Neural cell (in vitro differentiated cells): ENCODE data around the gene CDK11B. TPM values are rescaled to one million over a fixed set of nuclear protein-coding genes. Genes with fewer than 3 reads are reported as not detected.

Experiments
- H2AFZ ChIP-seq: fragments of 200-600, 300-800 bp; sonication (generic), shearing (Covaris generic); 2 replicates; pipeline ENCODE4 v1.6.0; 2014; ENCODE audit warnings: low read depth, mild to moderate bottlenecking, antibody characterized with exemption, low read length, moderate library complexity
- H3F3A ChIP-seq: fragments of 200-600 bp; shearing (Covaris generic); 2 replicates; pipeline ENCODE4 v1.6.1; 2016; ENCODE audit warnings: mild to moderate bottlenecking, moderate library complexity, mixed read lengths, antibody characterized with exemption, low read length; ENCODE audit not compliant: insufficient read depth, poor library complexity, severe bottlenecking
- H3K27ac ChIP-seq: fragments of 200-600, 300-800 bp; sonication (generic), shearing (Covaris generic); 2 replicates; pipeline ENCODE4 v1.5.1; 2014; ENCODE audit warnings: mild to moderate bottlenecking, low read length, moderate library complexity
- H3K27me3 ChIP-seq: fragments of 300-800, 200-600 bp; sonication (generic), shearing (Covaris generic); 2 replicates; pipeline ENCODE4 v1.6.0; 2014; ENCODE audit warnings: mild to moderate bottlenecking, low read depth, low read length, moderate library complexity; ENCODE audit not compliant: insufficient read depth
- H3K36me3 ChIP-seq: fragments of 300-800, 200-600 bp; sonication (generic), shearing (Covaris generic); 2 replicates; pipeline ENCODE4 v1.5.1; 2014; ENCODE audit warnings: mild to moderate bottlenecking, antibody characterized with exemption, low read length, moderate library complexity; ENCODE audit not compliant: insufficient read depth
- H3K4me2 ChIP-seq: fragments of 300-800, 200-600 bp; sonication (generic), shearing (Covaris generic); 2 replicates; pipeline ENCODE4 v1.6.0; 2014; ENCODE audit warnings: mild to moderate bottlenecking, low read length
- H3K4me3 ChIP-seq: fragments of 300-800, 200-600 bp; sonication (generic), shearing (Covaris generic); 2 replicates; pipeline ENCODE4 v1.5.1; 2014; ENCODE audit warnings: mild to moderate bottlenecking, low read length, moderate library complexity
- H3K79me2 ChIP-seq: fragments of 200-600 bp; shearing (Covaris generic); replicated peaks from 2 replicates; pipeline ENCODE4 v1.6.0; 2014; ENCODE audit warnings: mild to moderate bottlenecking, low read length, moderate library complexity; ENCODE audit not compliant: insufficient read depth
- H3K9ac ChIP-seq: fragments of 300-800, 200-600 bp; sonication (generic), shearing (Covaris generic); 2 replicates; pipeline ENCODE4 v1.6.1; 2016; ENCODE audit warnings: mild to moderate bottlenecking, low read length, mixed read lengths
- H3K9me2 ChIP-seq: fragments of 200-600 bp; shearing (Covaris generic); 2 replicates; pipeline ENCODE4 v1.6.1; 2016; ENCODE audit warnings: mild to moderate bottlenecking, low read length, mixed read lengths; ENCODE audit not compliant: insufficient read depth
- H3K9me3 ChIP-seq: fragments of 200-600, 300-800 bp; sonication (generic), shearing (Covaris generic); 2 replicates; pipeline ENCODE4 v1.6.1; 2016; ENCODE audit warnings: mild to moderate bottlenecking, mixed run types, low read length, moderate library complexity, mixed read lengths
- H4K20me1 ChIP-seq: fragments of 200-600 bp; shearing (Covaris generic); 2 replicates; pipeline ENCODE4 v1.6.1; 2016; ENCODE audit warnings: mild to moderate bottlenecking, mixed run types; ENCODE audit not compliant: insufficient read depth
- EP300 ChIP-seq: fragments of 450-650 bp; conservative IDR thresholded peaks from 2 replicates; pipeline ENCODE4 v1.6.1; 2014; ENCODE audit warnings: antibody characterized with exemption, mild to moderate bottlenecking, moderate library complexity; ENCODE audit not compliant: poor library complexity, severe bottlenecking
- EZH2 ChIP-seq: fragments of 200-600, 300-800 bp; shearing (Covaris generic), sonication (generic); IDR thresholded peaks from 2 replicates; pipeline ENCODE4 v1.6.1; 2014; ENCODE audit warnings: antibody characterized with exemption, low read length, borderline replicate concordance, mild to moderate bottlenecking; ENCODE audit not compliant: insufficient read depth, poor library complexity, severe bottlenecking
- MXI1 ChIP-seq: fragments of 450-650 bp; conservative IDR thresholded peaks from 2 replicates; pipeline ENCODE4 v1.6.1; 2014; ENCODE audit warnings: antibody characterized with exemption, mild to moderate bottlenecking; ENCODE audit not compliant: poor library complexity, severe bottlenecking
- POLR2AphosphoS5 ChIP-seq: IDR thresholded peaks from 2 replicates; pipeline ENCODE4 v1.6.1; 2012
- RAD21 ChIP-seq: fragments of 450-650 bp; conservative IDR thresholded peaks from 2 replicates; pipeline ENCODE4 v1.6.1; 2014; ENCODE audit warnings: antibody characterized with exemption, mild to moderate bottlenecking, moderate library complexity
- SMC3 ChIP-seq: fragments of 450-650 bp; conservative IDR thresholded peaks from 2 replicates; pipeline ENCODE4 v1.6.1; 2014; ENCODE audit warnings: antibody characterized with exemption, mild to moderate bottlenecking, moderate library complexity; ENCODE audit not compliant: poor library complexity
- TAF1 ChIP-seq: IDR thresholded peaks from 2 replicates; pipeline ENCODE4 v1.6.1; 2012; ENCODE audit warnings: low read depth
- polyA plus RNA-seq: library from polyadenylated mRNA; depleted of rRNA; stranded (reverse); fragments of >200 nt; gene quantifications from 2 replicates; pipeline ENCODE4 v1.2.3, GENCODE V29; 2014
- TF ChIP-seq, protein P1 (sequence below): IDR thresholded peaks from 2 replicates; pipeline ENCODE4 v1.6.1; 2012; ENCODE audit warnings: borderline replicate concordance
- TF ChIP-seq, protein P2 (sequence below): fragments of 450-650 bp; IDR thresholded peaks from 2 replicates; pipeline ENCODE4 v1.5.1; 2014; ENCODE audit warnings: antibody characterized with exemption, mild to moderate bottlenecking, moderate library complexity; ENCODE audit not compliant: poor library complexity, severe bottlenecking

Gene CDK11B
- polyA plus RNA-seq, 1 donor from 2014 or later, result 9.6 TPM

DNA sequence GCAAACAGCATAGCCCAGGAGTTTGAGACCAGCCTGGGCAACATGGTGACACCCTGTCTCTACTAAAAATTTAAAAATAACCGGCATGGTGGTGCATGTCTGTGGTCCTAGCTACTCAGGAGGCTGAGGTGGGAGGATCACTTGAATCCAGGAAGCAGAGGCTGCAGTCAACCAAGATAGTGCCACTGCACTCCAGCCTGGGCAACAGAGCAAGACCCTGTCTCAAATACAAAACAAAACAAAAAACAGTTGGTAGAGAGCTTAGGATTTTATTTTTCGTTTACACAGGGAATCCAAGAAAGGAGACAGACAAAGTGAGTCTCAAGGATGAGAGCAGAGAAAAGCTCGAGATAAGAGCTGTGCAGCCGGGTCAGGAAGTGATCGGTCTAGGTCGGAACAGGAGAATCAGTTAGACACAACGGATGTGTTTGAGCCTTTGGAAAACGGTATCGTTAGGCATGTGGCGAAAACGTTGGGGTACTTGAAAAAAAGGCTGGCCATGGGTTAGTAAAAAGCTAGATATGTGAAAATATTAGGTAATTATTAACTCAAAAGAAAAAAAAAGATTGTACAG, 45.2 kb downstream of the CDK11B start:
- Histone ChIP-seq H4K20me1 (no peaks in the 10 kb centered on the region), H3F3A (no peaks in the 10 kb centered on the region), H3K9ac (peak overlapping the region; percentile 99), H3K79me2 (peaks cover 13% of the 10 kb centered on the region), H3K4me3 (peak overlapping the region; percentile 100), H3K9me3 (no peaks in the 10 kb centered on the region), H3K27ac (no peak overlapping the region), H3K4me2 (peak overlapping the region; percentile 64), H2AFZ (no peak overlapping the region), H3K36me3 (no peaks in the 10 kb centered on the region), H3K27me3 (no peaks in the 10 kb centered on the region), H3K9me2 (no peaks in the 10 kb centered on the region)
- TF ChIP-seq, protein P1, sequence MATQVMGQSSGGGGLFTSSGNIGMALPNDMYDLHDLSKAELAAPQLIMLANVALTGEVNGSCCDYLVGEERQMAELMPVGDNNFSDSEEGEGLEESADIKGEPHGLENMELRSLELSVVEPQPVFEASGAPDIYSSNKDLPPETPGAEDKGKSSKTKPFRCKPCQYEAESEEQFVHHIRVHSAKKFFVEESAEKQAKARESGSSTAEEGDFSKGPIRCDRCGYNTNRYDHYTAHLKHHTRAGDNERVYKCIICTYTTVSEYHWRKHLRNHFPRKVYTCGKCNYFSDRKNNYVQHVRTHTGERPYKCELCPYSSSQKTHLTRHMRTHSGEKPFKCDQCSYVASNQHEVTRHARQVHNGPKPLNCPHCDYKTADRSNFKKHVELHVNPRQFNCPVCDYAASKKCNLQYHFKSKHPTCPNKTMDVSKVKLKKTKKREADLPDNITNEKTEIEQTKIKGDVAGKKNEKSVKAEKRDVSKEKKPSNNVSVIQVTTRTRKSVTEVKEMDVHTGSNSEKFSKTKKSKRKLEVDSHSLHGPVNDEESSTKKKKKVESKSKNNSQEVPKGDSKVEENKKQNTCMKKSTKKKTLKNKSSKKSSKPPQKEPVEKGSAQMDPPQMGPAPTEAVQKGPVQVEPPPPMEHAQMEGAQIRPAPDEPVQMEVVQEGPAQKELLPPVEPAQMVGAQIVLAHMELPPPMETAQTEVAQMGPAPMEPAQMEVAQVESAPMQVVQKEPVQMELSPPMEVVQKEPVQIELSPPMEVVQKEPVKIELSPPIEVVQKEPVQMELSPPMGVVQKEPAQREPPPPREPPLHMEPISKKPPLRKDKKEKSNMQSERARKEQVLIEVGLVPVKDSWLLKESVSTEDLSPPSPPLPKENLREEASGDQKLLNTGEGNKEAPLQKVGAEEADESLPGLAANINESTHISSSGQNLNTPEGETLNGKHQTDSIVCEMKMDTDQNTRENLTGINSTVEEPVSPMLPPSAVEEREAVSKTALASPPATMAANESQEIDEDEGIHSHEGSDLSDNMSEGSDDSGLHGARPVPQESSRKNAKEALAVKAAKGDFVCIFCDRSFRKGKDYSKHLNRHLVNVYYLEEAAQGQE, result no peak
- no peak for TF ChIP-seq POLR2AphosphoS5
- no peak for TF ChIP-seq TAF1
- TF ChIP-seq RAD21, result no peak
- TF ChIP-seq EZH2, result no peak
- no peak for TF ChIP-seq EP300
- TF ChIP-seq, protein P2, sequence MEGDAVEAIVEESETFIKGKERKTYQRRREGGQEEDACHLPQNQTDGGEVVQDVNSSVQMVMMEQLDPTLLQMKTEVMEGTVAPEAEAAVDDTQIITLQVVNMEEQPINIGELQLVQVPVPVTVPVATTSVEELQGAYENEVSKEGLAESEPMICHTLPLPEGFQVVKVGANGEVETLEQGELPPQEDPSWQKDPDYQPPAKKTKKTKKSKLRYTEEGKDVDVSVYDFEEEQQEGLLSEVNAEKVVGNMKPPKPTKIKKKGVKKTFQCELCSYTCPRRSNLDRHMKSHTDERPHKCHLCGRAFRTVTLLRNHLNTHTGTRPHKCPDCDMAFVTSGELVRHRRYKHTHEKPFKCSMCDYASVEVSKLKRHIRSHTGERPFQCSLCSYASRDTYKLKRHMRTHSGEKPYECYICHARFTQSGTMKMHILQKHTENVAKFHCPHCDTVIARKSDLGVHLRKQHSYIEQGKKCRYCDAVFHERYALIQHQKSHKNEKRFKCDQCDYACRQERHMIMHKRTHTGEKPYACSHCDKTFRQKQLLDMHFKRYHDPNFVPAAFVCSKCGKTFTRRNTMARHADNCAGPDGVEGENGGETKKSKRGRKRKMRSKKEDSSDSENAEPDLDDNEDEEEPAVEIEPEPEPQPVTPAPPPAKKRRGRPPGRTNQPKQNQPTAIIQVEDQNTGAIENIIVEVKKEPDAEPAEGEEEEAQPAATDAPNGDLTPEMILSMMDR, result no peak
- no peak for TF ChIP-seq SMC3
- no peak for TF ChIP-seq MXI1

DNA sequence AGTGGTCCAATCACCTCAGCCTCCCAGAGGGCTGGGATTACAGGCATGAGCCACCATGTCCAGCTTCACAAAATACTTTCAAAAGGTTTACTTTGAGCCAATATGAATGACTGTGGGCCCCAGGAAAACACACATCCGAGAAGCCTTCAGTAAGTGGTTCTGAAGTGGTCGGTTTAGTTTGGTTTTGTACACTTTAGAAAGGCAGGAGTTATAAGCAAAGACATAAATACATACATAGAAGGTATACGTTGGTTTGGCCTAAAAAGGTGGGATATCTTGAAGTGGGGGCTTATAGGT, 46.8 kb downstream of the CDK11B start:
- TF ChIP-seq MXI1, result no peak
- TF ChIP-seq, protein P1, result no peak
- TF ChIP-seq, protein P2, result no peak
- no peak for TF ChIP-seq RAD21
- no peak for TF ChIP-seq POLR2AphosphoS5
- TF ChIP-seq EZH2, result no peak
- no peak for TF ChIP-seq EP300
- no peak for TF ChIP-seq TAF1
- TF ChIP-seq SMC3, result no peak
- H3K4me3 ChIP-seq, result no peak overlapping the region
- no peaks in the 10 kb centered on the region for H3K36me3 ChIP-seq
- H3K9me3 ChIP-seq, result no peaks in the 10 kb centered on the region
- H3K27me3 ChIP-seq, result no peaks in the 10 kb centered on the region
- H3F3A ChIP-seq, result no peaks in the 10 kb centered on the region
- H3K9me2 ChIP-seq, result no peaks in the 10 kb centered on the region
- H4K20me1 ChIP-seq, result no peaks in the 10 kb centered on the region
- H2AFZ ChIP-seq, result no peak overlapping the region
- no peak overlapping the region for H3K27ac ChIP-seq
- no peak overlapping the region for H3K9ac ChIP-seq
- H3K4me2 ChIP-seq, result no peak overlapping the region
- peaks cover 13% of the 10 kb centered on the region for H3K79me2 ChIP-seq
